Thyroid gland (tissue), 4 donors: ENCODE measurements around the gene PLB1.

ENCODE experiments used
- POLR2A ChIP-seq, 2 donors: fragments of 450-650 bp; IDR thresholded peaks; one replicate each; pipeline ENCODE4 v1.6.1; 2017; ENCODE audit warnings: antibody characterized with exemption in 2 of 2, mild to moderate bottlenecking in 2 of 2, moderate library complexity in 1 of 2
- TF ChIP-seq, protein P1 (sequence below), 6 experiments: fragments of 200-600 bp in 3 of 6; fragments of 450-650 bp in 3 of 6; sonication (generic) in 3 of 6; IDR thresholded peaks; one replicate each; pipeline ENCODE4 v1.5.1; 2016 to 2019; ENCODE audit warnings: antibody characterized with exemption in 6 of 6, mild to moderate bottlenecking in 2 of 6, inconsistent platforms in 1 of 6, moderate library complexity in 1 of 6

DNA sequence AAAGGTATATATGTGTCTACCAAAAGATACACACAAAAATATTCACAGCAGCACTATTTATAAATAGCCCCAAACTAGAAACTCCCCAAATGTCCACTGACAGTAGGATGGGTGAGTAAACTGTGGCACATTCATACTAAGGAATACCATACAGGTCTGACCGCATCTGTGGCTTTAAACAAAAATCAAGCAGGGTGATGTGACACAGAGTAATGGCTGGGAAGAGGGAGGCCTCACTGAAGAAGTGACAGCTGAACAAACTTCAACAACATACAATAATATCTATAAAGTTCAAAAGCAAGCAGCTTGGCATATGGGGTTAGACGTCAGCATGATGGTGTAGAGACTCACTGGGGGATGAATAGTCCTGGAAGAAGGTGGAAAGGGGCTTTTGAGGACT lies 140.6 kb downstream of the PLB1 start:
- TF ChIP-seq, protein P1, sequence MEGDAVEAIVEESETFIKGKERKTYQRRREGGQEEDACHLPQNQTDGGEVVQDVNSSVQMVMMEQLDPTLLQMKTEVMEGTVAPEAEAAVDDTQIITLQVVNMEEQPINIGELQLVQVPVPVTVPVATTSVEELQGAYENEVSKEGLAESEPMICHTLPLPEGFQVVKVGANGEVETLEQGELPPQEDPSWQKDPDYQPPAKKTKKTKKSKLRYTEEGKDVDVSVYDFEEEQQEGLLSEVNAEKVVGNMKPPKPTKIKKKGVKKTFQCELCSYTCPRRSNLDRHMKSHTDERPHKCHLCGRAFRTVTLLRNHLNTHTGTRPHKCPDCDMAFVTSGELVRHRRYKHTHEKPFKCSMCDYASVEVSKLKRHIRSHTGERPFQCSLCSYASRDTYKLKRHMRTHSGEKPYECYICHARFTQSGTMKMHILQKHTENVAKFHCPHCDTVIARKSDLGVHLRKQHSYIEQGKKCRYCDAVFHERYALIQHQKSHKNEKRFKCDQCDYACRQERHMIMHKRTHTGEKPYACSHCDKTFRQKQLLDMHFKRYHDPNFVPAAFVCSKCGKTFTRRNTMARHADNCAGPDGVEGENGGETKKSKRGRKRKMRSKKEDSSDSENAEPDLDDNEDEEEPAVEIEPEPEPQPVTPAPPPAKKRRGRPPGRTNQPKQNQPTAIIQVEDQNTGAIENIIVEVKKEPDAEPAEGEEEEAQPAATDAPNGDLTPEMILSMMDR (IDR thresholded peaks at IDR 0.05) = no peak
- TF ChIP-seq POLR2A (IDR thresholded peaks at IDR 0.05) = no peak
